ENCODE results near the gene ZNF672. TPM values are rescaled to one million over a fixed set of nuclear protein-coding genes. Genes with fewer than 3 reads are reported as not detected.

Gene ZNF672
- total RNA-seq, 2 experiments from 2014 or later, result 51.0 to 53.6 TPM

DNA sequence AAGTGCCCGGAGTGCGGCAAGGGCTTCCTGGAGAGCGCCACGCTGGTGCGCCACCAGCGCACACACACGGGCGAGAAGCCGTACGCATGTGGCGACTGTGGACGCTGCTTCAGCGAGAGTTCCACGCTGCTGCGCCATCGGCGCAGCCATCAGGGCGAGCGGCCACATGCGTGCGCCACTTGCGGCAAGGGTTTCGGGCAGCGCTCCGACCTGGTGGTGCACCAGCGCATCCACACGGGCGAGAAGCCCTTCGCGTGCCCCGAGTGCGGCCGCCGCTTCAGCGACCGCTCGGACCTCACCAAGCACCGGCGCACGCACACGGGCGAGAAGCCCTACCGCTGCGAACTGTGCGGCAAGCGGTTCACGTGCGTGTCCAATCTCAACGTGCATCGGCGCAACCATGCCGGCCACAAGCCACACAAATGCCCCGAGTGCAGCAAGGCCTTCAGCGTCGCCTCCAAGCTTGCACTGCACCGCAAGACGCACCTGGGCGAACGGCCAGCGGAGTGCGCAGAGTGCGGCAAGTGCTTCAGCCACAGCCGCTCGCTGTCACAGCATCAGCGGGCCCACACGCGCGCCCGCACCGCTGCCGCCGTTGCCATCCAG, 10.0 kb downstream of the ZNF672 start:
- Mint-ChIP-seq H3K36me3 (peaks cover 7% of the 10 kb centered on the region), H3K9me3 (no peaks in the 10 kb centered on the region), H3K27ac (no peak overlapping the region), H3K27me3 (no peaks in the 10 kb centered on the region), H3K4me3 (no peak overlapping the region), H3K4me1 (no peaks in the 10 kb centered on the region)
- ATAC-seq (ENCODE audit: low read depth) (no peak), DNase-seq (no peak)
- POLR2A ChIA-PET, result no interaction called here

DNA sequence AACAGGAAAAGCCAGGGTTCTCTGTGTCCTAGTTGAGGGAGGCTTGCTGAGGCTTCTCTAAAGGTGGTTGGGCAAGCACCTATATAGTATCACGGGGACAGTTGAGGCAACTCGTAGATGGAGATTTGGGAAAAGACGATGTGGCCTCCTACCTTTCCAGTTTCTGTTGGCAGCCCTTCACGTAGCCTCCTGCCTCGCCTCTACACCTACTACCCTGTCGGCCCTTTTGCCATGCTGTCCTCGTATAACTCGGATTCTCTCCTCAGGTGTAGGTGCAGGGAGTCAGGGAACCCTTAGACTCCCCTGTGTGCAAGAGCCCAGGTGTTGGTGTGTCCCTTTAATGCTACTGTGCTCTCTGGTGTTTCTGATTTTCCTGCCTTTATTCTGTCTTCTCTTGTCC, 10.6 kb downstream of the ZNF672 start:
- Mint-ChIP-seq H3K27me3 (no peaks in the 10 kb centered on the region), H3K36me3 (peaks cover 7% of the 10 kb centered on the region), H3K9me3 (no peaks in the 10 kb centered on the region), H3K4me3 (no peak overlapping the region), H3K27ac (no peak overlapping the region), H3K4me1 (no peaks in the 10 kb centered on the region)
- no peak for ATAC-seq (ENCODE audit: low read depth)
- POLR2A ChIA-PET, result no interaction called here
- no peak for DNase-seq

DNA sequence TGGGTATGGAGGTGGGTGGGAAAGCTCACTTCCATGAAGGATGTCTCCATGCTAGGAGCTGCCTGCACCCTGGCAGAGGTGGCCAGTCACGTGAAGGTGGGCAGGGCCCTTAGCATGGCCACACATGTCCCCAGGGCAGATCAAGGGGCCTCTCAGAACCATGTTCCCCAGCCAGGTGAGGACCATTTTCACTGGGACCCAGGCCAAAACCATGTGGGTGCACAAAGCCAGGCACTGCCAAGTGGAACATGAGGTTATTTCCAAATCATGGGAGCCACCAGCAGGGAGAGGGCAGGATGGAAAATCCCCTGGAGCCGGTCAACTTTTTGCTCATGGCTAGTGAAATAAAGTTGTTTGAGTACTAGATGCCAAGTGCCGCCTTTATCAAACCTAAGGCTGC, 11.1 kb downstream of the ZNF672 start:
- H3K27ac Mint-ChIP-seq, result no peak overlapping the region
- no peak overlapping the region for H3K4me3 Mint-ChIP-seq
- peaks cover 10% of the 10 kb centered on the region for H3K36me3 Mint-ChIP-seq
- no peaks in the 10 kb centered on the region for H3K9me3 Mint-ChIP-seq
- no peak for ATAC-seq (ENCODE audit: low read depth)
- H3K4me1 Mint-ChIP-seq, result no peaks in the 10 kb centered on the region
- no peak for DNase-seq
- H3K27me3 Mint-ChIP-seq, result no peaks in the 10 kb centered on the region
- POLR2A ChIA-PET, result interaction anchor here (1.3 kb wide), 1 partner anchor 11 kb away, joined by 7 read pairs; the partner anchor contains the start of gene ZNF672

DNA sequence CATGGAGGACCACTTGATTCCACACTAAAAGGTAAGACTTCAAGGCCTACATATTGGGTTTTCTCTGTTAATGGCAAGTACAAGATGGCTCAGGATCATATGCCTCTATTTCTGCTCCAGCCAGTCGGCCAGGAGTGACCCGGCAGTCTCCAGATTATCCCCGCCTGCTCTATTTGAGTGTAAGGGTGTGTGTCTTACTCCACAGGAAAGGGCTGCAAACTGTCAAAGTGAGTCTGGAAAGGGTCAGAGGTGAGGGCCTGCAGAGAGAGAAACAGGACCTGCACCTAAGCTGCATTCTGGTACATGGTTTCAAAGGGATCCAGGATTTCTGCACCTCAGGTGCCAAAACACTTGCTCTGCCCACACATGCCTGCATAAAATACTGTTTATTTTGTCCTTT, 11.6 kb downstream of the ZNF672 start:
- H3K27me3 Mint-ChIP-seq, result no peaks in the 10 kb centered on the region
- POLR2A ChIA-PET, result interaction anchor here (1.3 kb wide), 1 partner anchor 12 kb away, joined by 7 read pairs; the partner anchor contains the start of gene ZNF672
- H3K27ac Mint-ChIP-seq, result no peak overlapping the region
- H3K4me1 Mint-ChIP-seq, result no peaks in the 10 kb centered on the region
- DNase-seq (no peak), ATAC-seq (ENCODE audit: low read depth) (no peak)
- H3K9me3 Mint-ChIP-seq, result no peaks in the 10 kb centered on the region
- no peak overlapping the region for H3K4me3 Mint-ChIP-seq
- H3K36me3 Mint-ChIP-seq, result peaks cover 13% of the 10 kb centered on the region

DNA sequence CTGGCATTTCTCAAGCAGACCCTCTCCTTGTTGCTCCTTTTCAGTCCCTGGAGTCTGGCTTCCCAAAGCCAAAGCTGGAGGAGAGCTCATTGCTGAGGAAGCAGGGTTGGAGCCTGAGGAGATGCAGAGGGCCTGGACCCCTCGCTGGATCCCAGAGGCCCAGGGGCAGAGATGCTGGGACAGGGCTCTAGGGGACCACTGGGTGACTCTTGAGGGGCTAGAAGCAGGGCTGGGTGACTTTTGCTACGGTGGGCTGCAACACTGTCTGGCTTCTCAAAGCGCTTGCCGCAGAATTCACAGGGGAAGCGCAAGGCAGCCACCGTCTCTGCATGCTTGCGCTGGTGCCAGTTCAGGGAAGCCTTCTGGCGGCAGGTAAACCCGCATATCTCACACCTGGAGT, 12.1 kb downstream of the ZNF672 start:
- DNase-seq (no peak), ATAC-seq (ENCODE audit: low read depth) (no peak)
- H3K27me3 Mint-ChIP-seq, result no peaks in the 10 kb centered on the region
- no peak overlapping the region for H3K27ac Mint-ChIP-seq
- peaks cover 17% of the 10 kb centered on the region for H3K36me3 Mint-ChIP-seq
- no peaks in the 10 kb centered on the region for H3K9me3 Mint-ChIP-seq
- POLR2A ChIA-PET, result interaction anchor here (1.3 kb wide), 1 partner anchor 12 kb away, joined by 7 read pairs; the partner anchor contains the start of gene ZNF672
- no peaks in the 10 kb centered on the region for H3K4me1 Mint-ChIP-seq
- H3K4me3 Mint-ChIP-seq, result no peak overlapping the region

DNA sequence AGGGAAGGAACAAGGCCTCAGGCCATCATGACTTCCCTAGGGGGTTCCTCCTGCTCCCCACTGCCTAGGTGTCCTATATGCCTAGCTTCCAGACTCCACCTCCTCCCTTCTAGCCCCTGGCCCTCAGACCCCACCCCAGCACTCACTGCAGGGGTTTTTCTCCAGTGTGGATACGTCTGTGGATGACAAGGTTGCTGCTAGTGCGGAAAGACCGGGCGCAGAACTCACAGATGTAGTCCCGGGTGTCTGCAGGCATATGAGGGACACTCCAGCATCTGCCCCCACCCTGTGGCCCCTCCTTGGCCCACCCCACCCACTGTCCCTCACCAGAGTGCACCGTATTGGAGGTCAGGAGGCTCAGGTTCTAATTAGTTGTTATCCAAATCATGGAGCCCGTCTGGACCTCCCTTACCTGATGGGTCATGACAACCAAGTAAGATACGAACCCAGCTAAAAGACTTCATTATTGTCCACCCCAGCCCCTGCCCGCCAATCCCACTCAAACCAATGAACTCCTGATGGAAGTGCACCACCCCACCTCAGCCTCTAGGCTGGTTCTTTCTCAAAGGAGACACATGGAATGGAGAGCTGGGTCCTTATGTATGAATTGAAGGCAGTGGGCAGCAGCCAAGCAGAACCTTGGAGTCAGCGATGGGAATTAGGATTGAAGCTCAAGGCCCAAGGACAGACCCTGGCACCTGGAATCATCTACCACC, 12.7 kb downstream of the ZNF672 start:
- POLR2A ChIA-PET, result interaction anchor here (1.1 kb wide), 1 partner anchor 11 kb away, joined by 3 read pairs; no protein-coding TSS in a partner anchor
- DNase-seq (no peak), ATAC-seq (ENCODE audit: low read depth) (no peak)
- peaks cover 2% of the 10 kb centered on the region for H3K4me1 Mint-ChIP-seq
- no peaks in the 10 kb centered on the region for H3K27me3 Mint-ChIP-seq
- peaks cover 19% of the 10 kb centered on the region for H3K36me3 Mint-ChIP-seq
- no peaks in the 10 kb centered on the region for H3K9me3 Mint-ChIP-seq
- no peak overlapping the region for H3K4me3 Mint-ChIP-seq
- no peak overlapping the region for H3K27ac Mint-ChIP-seq

DNA sequence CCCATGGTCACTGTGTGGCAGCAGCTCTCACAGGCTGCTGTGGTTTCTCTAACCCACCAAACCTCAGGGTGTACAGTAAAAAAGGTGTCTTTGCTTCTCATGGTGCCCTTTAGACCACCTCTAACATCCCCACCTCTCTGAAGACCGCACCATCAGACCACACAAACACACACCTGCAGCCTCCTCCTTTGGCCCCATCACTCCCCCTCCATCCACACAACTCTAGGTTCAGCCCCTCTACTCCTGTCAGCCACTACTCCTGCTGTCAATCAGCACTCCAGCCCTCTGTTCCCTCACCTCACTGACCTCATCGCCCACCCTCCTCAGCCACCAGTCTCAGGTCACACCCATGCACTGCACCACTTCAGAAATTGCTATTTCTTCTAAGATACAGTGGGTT, 13.4 kb downstream of the ZNF672 start:
- peaks cover 8% of the 10 kb centered on the region for H3K4me1 Mint-ChIP-seq
- no peak overlapping the region for H3K4me3 Mint-ChIP-seq
- ATAC-seq (ENCODE audit: low read depth) (no peak), DNase-seq (no peak)
- H3K9me3 Mint-ChIP-seq, result no peaks in the 10 kb centered on the region
- POLR2A ChIA-PET, result interaction anchor here (1.1 kb wide), 1 partner anchor 12 kb away, joined by 3 read pairs; no protein-coding TSS in a partner anchor
- H3K27ac Mint-ChIP-seq, result no peak overlapping the region
- peaks cover 25% of the 10 kb centered on the region for H3K36me3 Mint-ChIP-seq
- no peaks in the 10 kb centered on the region for H3K27me3 Mint-ChIP-seq

DNA sequence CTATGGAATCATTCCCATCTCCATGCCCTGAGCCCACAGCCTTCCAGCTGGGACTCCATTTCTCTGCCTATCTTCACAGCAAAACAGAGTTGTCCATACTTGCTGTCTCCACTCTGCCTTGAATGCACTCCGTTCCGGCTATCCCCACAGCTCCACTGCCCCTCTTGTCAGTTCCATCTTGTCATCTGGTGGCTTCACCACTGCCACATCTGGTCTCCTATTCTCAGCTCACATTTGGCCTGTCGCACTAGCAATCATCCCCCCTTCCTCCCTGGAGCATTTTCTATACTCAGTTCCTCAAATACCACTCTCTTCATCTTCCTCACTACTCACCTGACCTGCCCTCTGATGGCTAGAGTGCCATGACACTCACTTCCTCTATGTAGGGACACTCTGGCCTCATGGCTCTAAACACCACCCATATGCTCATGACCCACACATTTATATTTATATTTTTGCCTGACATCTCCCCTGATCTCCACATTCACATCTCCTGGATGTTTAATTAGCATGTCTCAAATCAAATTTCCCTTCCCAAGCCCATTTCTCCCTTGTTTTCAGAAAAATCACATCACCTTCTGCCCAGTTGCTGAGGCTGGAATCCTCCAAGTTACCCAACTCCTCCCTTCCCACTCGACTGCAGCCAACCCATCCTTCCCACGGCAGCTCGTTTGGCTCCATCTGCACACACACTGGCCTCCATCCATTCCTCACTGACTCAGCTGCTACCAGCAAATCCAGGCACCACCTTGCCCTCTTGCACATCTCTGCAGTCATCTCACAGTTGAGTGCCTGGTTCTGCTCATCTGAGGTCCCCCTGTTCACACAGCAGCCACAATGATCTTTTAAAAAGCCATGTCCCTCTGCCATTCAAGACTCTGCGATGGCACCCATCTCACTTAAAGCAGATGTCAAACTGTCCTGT, 14.7 kb downstream of the ZNF672 start:
- H3K36me3 Mint-ChIP-seq, result peaks cover 22% of the 10 kb centered on the region
- H3K4me1 Mint-ChIP-seq, result peaks cover 16% of the 10 kb centered on the region
- no peak overlapping the region for H3K27ac Mint-ChIP-seq
- H3K9me3 Mint-ChIP-seq, result no peaks in the 10 kb centered on the region
- no peak overlapping the region for H3K4me3 Mint-ChIP-seq
- no peak for DNase-seq
- no peaks in the 10 kb centered on the region for H3K27me3 Mint-ChIP-seq
- POLR2A ChIA-PET, result interaction anchor here (0.7 kb wide), 1 partner anchor 14 kb away, joined by 3 read pairs; no protein-coding TSS in a partner anchor
- no peak for ATAC-seq (ENCODE audit: low read depth)

DNA sequence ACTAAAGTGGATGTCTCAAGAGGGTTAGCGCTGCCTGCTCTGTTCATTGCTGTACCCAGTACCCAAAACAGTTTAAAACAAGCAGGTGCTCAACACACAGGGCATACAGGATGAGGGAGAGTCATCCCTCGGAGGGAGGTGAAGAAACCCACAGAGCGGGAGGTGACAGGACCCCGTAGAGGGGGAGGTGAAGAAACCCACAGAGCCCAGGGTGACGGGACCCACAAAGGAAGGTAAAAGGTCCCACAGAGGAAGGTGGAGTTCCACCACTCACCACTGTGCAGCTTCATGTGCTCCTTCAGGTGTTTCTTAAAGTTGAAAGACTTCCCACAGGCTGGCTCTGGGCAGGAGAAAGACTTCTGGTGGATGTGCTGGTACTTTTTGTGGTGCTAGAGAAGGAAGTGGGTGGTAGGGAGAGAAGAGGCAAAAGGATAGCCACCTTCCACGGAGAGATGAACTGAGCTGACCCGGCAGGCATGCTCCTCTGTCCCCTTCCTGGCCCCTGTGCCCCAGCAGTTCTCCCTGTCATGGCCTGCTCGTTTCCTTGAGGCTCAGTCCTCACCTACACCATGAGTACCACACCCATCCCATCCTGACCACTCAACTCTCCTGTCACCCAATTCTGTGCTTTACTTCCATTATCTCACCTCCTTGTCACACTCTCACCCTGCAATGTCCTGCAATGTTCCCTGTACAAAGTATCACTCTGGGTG, 15.8 kb downstream of the ZNF672 start:
- no peaks in the 10 kb centered on the region for H3K27me3 Mint-ChIP-seq
- DNase-seq (peak; percentile 51), ATAC-seq (ENCODE audit: low read depth) (peak; percentile 70)
- peaks cover 21% of the 10 kb centered on the region for H3K36me3 Mint-ChIP-seq
- H3K9me3 Mint-ChIP-seq, result no peaks in the 10 kb centered on the region
- POLR2A ChIA-PET, result interaction anchor here (1.0 kb wide), 1 partner anchor 15 kb away, joined by 4 read pairs; no protein-coding TSS in a partner anchor
- no peak overlapping the region for H3K4me3 Mint-ChIP-seq
- peaks cover 21% of the 10 kb centered on the region for H3K4me1 Mint-ChIP-seq
- H3K27ac Mint-ChIP-seq, result no peak overlapping the region

DNA sequence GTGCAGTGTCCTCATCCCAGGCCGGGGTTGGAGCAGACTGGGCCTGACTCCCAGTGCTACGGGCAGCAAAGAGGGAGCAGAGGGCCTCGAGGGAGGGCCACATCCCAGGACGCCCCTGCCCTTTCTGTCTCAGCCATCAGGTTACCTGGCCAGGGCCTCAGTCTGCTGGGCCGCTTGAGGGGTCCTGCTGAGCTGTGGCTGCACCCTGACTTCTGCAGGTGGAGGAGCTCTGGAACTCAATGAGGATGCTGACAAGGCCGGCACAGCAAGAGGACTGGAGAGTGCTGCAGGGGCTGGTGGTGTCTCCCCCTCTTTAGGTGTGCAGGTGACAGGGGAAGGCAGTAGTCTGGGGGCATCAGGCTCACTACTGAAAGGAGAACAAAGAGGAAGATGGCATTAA, 17.6 kb downstream of the ZNF672 start:
- no peak for ATAC-seq (ENCODE audit: low read depth)
- H3K27ac Mint-ChIP-seq, result no peak overlapping the region
- H3K4me3 Mint-ChIP-seq, result no peak overlapping the region
- H3K36me3 Mint-ChIP-seq, result peaks cover 18% of the 10 kb centered on the region
- POLR2A ChIA-PET, result no interaction called here
- no peak for DNase-seq
- H3K9me3 Mint-ChIP-seq, result no peaks in the 10 kb centered on the region
- H3K27me3 Mint-ChIP-seq, result no peaks in the 10 kb centered on the region
- peaks cover 28% of the 10 kb centered on the region for H3K4me1 Mint-ChIP-seq

DNA sequence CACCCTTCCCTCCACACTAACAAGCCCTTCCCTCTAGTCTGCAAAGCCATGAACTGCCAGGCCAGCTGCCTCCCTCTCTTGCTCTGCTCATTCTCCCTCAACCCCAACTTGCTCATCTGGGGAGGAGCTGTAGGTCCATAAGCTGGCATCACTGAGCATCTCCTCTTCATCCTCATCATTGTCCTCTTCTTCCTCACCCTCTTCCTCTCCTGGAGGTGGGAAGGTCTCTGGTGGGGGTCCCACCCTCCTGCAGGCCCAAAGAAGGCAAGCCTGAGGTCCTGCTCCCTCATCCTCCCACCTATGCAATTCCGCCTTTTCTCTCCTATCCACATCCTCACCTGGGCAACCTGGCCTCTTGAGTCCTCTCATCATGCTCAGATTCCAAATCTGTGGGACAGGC, 18.2 kb downstream of the ZNF672 start:
- H3K27ac Mint-ChIP-seq, result peak overlapping the region; percentile 37
- no peaks in the 10 kb centered on the region for H3K27me3 Mint-ChIP-seq
- no peak for DNase-seq
- ATAC-seq (ENCODE audit: low read depth), result no peak
- H3K4me1 Mint-ChIP-seq, result peaks cover 28% of the 10 kb centered on the region
- H3K9me3 Mint-ChIP-seq, result no peaks in the 10 kb centered on the region
- H3K4me3 Mint-ChIP-seq, result no peak overlapping the region
- peaks cover 18% of the 10 kb centered on the region for H3K36me3 Mint-ChIP-seq
- POLR2A ChIA-PET, result no interaction called here

DNA sequence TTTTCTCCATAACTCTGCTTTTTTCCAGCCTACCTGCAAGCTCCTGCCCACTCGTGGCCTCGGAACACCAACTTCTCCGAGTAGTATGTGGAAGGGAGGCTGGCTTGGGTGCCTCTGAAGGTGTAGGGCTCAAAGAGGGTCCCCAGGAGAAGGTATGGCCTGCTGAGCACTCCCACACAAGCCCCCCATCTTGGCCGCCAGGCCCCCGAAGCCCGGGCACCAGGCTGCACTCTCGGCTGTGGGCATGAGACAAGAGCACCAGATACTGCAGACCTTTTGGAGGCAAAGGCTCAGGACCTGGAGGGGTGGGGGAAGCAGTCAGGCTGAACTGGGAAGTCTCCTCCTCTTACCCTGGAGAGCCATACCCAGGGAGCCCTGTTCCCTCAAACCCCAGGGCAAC, 19.2 kb downstream of the ZNF672 start:
- POLR2A ChIA-PET, result interaction anchor here (4.1 kb wide), 1 partner anchor 18 kb away, joined by 74 read pairs; the partner anchor contains the start of gene ZNF672
- Mint-ChIP-seq H3K4me1 (peaks cover 34% of the 10 kb centered on the region), H3K27me3 (peaks cover 3% of the 10 kb centered on the region), H3K36me3 (peaks cover 18% of the 10 kb centered on the region), H3K4me3 (peak overlapping the region; percentile 94), H3K27ac (peak overlapping the region; percentile 97), H3K9me3 (no peaks in the 10 kb centered on the region)
- ATAC-seq (ENCODE audit: low read depth) (no peak), DNase-seq (peak; percentile 37)

DNA sequence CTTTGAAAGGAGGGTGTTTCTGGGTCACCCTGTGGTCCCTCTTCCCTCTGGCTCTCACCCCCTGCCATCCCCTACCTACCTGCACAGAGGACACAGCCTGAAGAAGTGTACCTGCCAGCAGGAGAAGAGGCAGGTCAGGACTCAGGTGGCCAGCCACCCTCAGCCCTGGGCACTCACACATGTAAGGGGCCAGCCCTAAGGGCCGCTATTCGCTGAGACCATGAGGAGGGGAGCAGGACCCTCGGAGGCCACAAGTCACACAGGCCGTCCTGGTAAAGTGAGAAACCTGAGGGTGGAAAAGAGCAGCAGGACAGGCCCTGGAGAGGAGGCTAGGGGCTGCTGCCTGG, 19.7 kb downstream of the ZNF672 start:
- H3K4me3 Mint-ChIP-seq, result peak overlapping the region; percentile 94
- H3K4me1 Mint-ChIP-seq, result peaks cover 38% of the 10 kb centered on the region
- DNase-seq (no peak), ATAC-seq (ENCODE audit: low read depth) (no peak)
- H3K9me3 Mint-ChIP-seq, result no peaks in the 10 kb centered on the region
- peaks cover 3% of the 10 kb centered on the region for H3K27me3 Mint-ChIP-seq
- POLR2A ChIA-PET, result interaction anchor here (1.1 to 4.1 kb wide), 5 partner anchors 15 to 48 kb away, joined by 4 to 74 read pairs (median 7); partner anchors contain the start of genes PGBD2, SH3BP5L and ZNF672
- peak overlapping the region; percentile 97 for H3K27ac Mint-ChIP-seq
- peaks cover 20% of the 10 kb centered on the region for H3K36me3 Mint-ChIP-seq

All from activated naive CD8-positive, alpha-beta T cell treated with anti-CD3 and anti-CD28 coated beads, Interleukin-2, amount 10 ng/mL, durations not matched to agents 7 days and 5 days (primary cell).